Measurements from ENCODE around the gene RBM19.

RBM19 gene

GRCh38 chr12:113867258-113867657 is 98.9 kb downstream of the RBM19 start:
- H3K9me3 ChIP-seq (ENCODE audit: control extremely low read depth in 1 of 5, control insufficient read depth in 4 of 5, insufficient read depth in 2 of 5, low read depth in 1 of 5, low read length in 4 of 5) = no peaks in the 10 kb centered on the region
- H3K36me3 ChIP-seq (ENCODE audit: control insufficient read depth in 4 of 4, insufficient read depth in 4 of 4, low read length in 3 of 4) = peaks cover 0 to 3% (median 3%) of the 10 kb centered on the region in 4 experiments
- ChIA-PET CTCF (interaction anchor here (0.8 kb wide), 1 partner anchor 10 kb away, joined by 4 read pairs; no protein-coding TSS in a partner anchor), POLR2A (no interaction called here)
- H3K4me3 ChIP-seq (ENCODE audit: control insufficient read depth in 1 of 7, extremely low read depth in 1 of 7, insufficient read depth in 4 of 7, low read depth in 2 of 7, low read length in 6 of 7) = no peak overlapping the region
- no peaks in the 10 kb centered on the region for H3K27me3 ChIP-seq (replicated peaks in 2 of 5; ENCODE audit: control insufficient read depth in 4 of 5, insufficient read depth in 5 of 5, low read length in 4 of 5)
- no peak overlapping the region for H3K27ac ChIP-seq (ENCODE audit: insufficient read depth in 1 of 2, low read depth in 1 of 2, low read length in 2 of 2, poor library complexity in 1 of 2, severe bottlenecking in 2 of 2)
- no peak for DNase-seq
- WGBS (ENCODE audit: insufficient coverage) = 96% methylated on average over 5 of the region's 6 CpGs
- H3K4me1 ChIP-seq (ENCODE audit: control extremely low read depth in 1 of 4, control insufficient read depth in 4 of 4, insufficient read depth in 4 of 4, low read length in 3 of 4) = peaks cover 0 to 17% (median 0%) of the 10 kb centered on the region in 4 experiments

DNA sequence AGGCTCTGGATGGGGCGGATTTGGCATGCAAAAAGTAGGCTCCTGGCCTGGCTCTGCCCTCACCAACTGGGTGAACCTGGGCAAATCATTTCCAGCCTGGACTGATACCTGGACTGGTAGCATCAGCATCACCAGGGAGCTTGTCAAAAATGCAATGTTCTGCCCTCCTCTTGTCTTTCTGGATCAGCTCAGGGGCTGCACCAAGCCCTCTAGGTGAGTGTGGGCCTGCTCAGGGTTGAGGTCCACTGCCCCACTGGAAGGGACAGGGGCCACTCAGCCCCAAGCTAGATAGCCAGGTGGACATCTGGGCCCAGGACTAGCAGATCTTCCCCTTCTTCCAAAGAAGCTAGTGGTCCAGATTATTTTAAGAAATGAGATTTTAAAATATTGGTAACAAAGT is 99.6 kb downstream of the RBM19 start:
- Histone ChIP-seq H3K36me3 (ENCODE audit: control insufficient read depth in 4 of 4, insufficient read depth in 4 of 4, low read length in 3 of 4) (peaks cover 2 to 3% (median 3%) of the 10 kb centered on the region in 4 experiments), H3K27ac (ENCODE audit: insufficient read depth in 1 of 2, low read depth in 1 of 2, low read length in 2 of 2, poor library complexity in 1 of 2, severe bottlenecking in 2 of 2) (no peak overlapping the region), H3K4me1 (ENCODE audit: control extremely low read depth in 1 of 4, control insufficient read depth in 4 of 4, insufficient read depth in 4 of 4, low read length in 3 of 4) (peaks cover 0 to 25% (median 0%) of the 10 kb centered on the region in 4 experiments), H3K27me3 (replicated peaks in 2 of 5; ENCODE audit: control insufficient read depth in 4 of 5, insufficient read depth in 5 of 5, low read length in 4 of 5) (no peaks in the 10 kb centered on the region), H3K9me3 (ENCODE audit: control extremely low read depth in 1 of 5, control insufficient read depth in 4 of 5, insufficient read depth in 2 of 5, low read depth in 1 of 5, low read length in 4 of 5) (no peaks in the 10 kb centered on the region), H3K4me3 (ENCODE audit: control insufficient read depth in 1 of 7, extremely low read depth in 1 of 7, insufficient read depth in 4 of 7, low read depth in 2 of 7, low read length in 6 of 7) (no peak overlapping the region)
- POLR2A ChIA-PET = no interaction called here
- CTCF ChIA-PET = interaction anchor here (0.6 kb wide), 1 partner anchor 18 kb away, joined by 3 read pairs; no protein-coding TSS in a partner anchor
- WGBS (ENCODE audit: insufficient coverage) = 100% methylated on average over 1 of the region's 1 CpG
- DNase-seq = no peak

- DNase-seq = no peak
- POLR2A ChIA-PET = no interaction called here
- peaks cover 0 to 39% (median 4%) of the 10 kb centered on the region in 4 experiments for H3K4me1 ChIP-seq (ENCODE audit: control extremely low read depth in 1 of 4, control insufficient read depth in 4 of 4, insufficient read depth in 4 of 4, low read length in 3 of 4)
- CTCF ChIA-PET = interaction anchor here (1.0 kb wide), 1 partner anchor 38 kb away, joined by 3 read pairs; no protein-coding TSS in a partner anchor
- WGBS (ENCODE audit: insufficient coverage) = no CpG with 5 or more reads among the region's 2 CpGs
- H3K36me3 ChIP-seq (ENCODE audit: control insufficient read depth in 4 of 4, insufficient read depth in 4 of 4, low read length in 3 of 4) = peaks cover 2 to 5% (median 4%) of the 10 kb centered on the region in 4 experiments
- no peaks in the 10 kb centered on the region for H3K9me3 ChIP-seq (ENCODE audit: control extremely low read depth in 1 of 5, control insufficient read depth in 4 of 5, insufficient read depth in 2 of 5, low read depth in 1 of 5, low read length in 4 of 5)
- H3K27me3 ChIP-seq (replicated peaks in 2 of 5; ENCODE audit: control insufficient read depth in 4 of 5, insufficient read depth in 5 of 5, low read length in 4 of 5) = no peaks in the 10 kb centered on the region
- H3K27ac ChIP-seq (ENCODE audit: insufficient read depth in 1 of 2, low read depth in 1 of 2, low read length in 2 of 2, poor library complexity in 1 of 2, severe bottlenecking in 2 of 2) = no peak overlapping the region
- no peak overlapping the region for H3K4me3 ChIP-seq (ENCODE audit: control insufficient read depth in 1 of 7, extremely low read depth in 1 of 7, insufficient read depth in 4 of 7, low read depth in 2 of 7, low read length in 6 of 7)
Measured at GRCh38 chr12:113863455-113863845, 102.7 kb downstream of the RBM19 start.

GRCh38 chr12:113862590-113863454 is 103.3 kb downstream of the RBM19 start:
- Histone ChIP-seq H3K4me3 (ENCODE audit: control insufficient read depth in 1 of 7, extremely low read depth in 1 of 7, insufficient read depth in 4 of 7, low read depth in 2 of 7, low read length in 6 of 7) (no peak overlapping the region), H3K9me3 (ENCODE audit: control extremely low read depth in 1 of 5, control insufficient read depth in 4 of 5, insufficient read depth in 2 of 5, low read depth in 1 of 5, low read length in 4 of 5) (no peaks in the 10 kb centered on the region), H3K27ac (ENCODE audit: insufficient read depth in 1 of 2, low read depth in 1 of 2, low read length in 2 of 2, poor library complexity in 1 of 2, severe bottlenecking in 2 of 2) (no peak overlapping the region), H3K4me1 (ENCODE audit: control extremely low read depth in 1 of 4, control insufficient read depth in 4 of 4, insufficient read depth in 4 of 4, low read length in 3 of 4) (peaks cover 0 to 41% (median 4%) of the 10 kb centered on the region in 4 experiments), H3K27me3 (replicated peaks in 2 of 5; ENCODE audit: control insufficient read depth in 4 of 5, insufficient read depth in 5 of 5, low read length in 4 of 5) (no peaks in the 10 kb centered on the region), H3K36me3 (ENCODE audit: control insufficient read depth in 4 of 4, insufficient read depth in 4 of 4, low read length in 3 of 4) (peaks cover 2 to 11% (median 7%) of the 10 kb centered on the region in 4 experiments)
- 59% methylated on average over 6 of the region's 18 CpGs for WGBS (ENCODE audit: insufficient coverage)
- peak; percentile 5 to 88 (median 45) for DNase-seq
- CTCF ChIA-PET = interaction anchor here (1.0 kb wide), 1 partner anchor 37 kb away, joined by 3 read pairs; no protein-coding TSS in a partner anchor
- POLR2A ChIA-PET = no interaction called here

DNA sequence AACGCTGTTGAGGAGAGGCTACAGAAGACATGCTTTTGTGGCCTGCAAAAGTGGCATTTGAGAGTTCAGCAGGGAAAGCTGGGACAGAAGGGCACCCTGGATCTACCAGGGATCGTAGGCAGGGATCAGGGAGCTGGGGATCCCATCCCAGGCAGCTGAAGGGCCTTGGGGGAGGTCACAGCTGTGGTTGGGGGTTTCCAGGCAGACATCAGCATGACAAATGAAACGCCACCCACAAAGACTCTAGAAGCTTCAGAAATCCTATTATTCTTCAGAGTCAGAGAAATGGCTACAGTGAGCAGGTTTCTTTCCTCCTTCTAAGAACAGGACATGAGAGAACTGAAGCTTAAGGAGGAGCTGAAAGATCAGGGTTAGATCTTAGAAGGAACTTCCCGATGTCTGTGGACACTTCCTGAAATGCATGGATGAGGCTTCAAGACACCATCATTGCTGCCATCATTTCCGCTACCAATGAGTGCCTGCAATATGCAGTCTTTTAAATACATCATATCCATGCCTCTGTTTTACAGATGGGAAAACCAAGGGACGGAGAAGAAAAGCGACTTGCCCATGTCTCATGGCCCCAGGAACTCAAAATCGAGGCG is 104.3 kb downstream of the RBM19 start:
- H3K36me3 ChIP-seq (ENCODE audit: control insufficient read depth in 4 of 4, insufficient read depth in 4 of 4, low read length in 3 of 4) = peaks cover 2 to 21% (median 11%) of the 10 kb centered on the region in 4 experiments
- CTCF ChIA-PET = no interaction called here
- peaks cover 0 to 41% (median 4%) of the 10 kb centered on the region in 4 experiments for H3K4me1 ChIP-seq (ENCODE audit: control extremely low read depth in 1 of 4, control insufficient read depth in 4 of 4, insufficient read depth in 4 of 4, low read length in 3 of 4)
- WGBS (ENCODE audit: insufficient coverage) = 100% methylated on average over 8 of the region's 9 CpGs
- no peak overlapping the region for H3K4me3 ChIP-seq (ENCODE audit: control insufficient read depth in 1 of 7, extremely low read depth in 1 of 7, insufficient read depth in 4 of 7, low read depth in 2 of 7, low read length in 6 of 7)
- H3K9me3 ChIP-seq (ENCODE audit: control extremely low read depth in 1 of 5, control insufficient read depth in 4 of 5, insufficient read depth in 2 of 5, low read depth in 1 of 5, low read length in 4 of 5) = no peaks in the 10 kb centered on the region
- H3K27me3 ChIP-seq (replicated peaks in 2 of 5; ENCODE audit: control insufficient read depth in 4 of 5, insufficient read depth in 5 of 5, low read length in 4 of 5) = no peaks in the 10 kb centered on the region
- POLR2A ChIA-PET = no interaction called here
- no peak for DNase-seq
- H3K27ac ChIP-seq (ENCODE audit: insufficient read depth in 1 of 2, low read depth in 1 of 2, low read length in 2 of 2, poor library complexity in 1 of 2, severe bottlenecking in 2 of 2) = no peak overlapping the region

- Histone ChIP-seq H3K27ac (ENCODE audit: insufficient read depth in 1 of 2, low read depth in 1 of 2, low read length in 2 of 2, poor library complexity in 1 of 2, severe bottlenecking in 2 of 2) (no peak overlapping the region), H3K27me3 (replicated peaks in 2 of 5; ENCODE audit: control insufficient read depth in 4 of 5, insufficient read depth in 5 of 5, low read length in 4 of 5) (no peaks in the 10 kb centered on the region), H3K4me1 (ENCODE audit: control extremely low read depth in 1 of 4, control insufficient read depth in 4 of 4, insufficient read depth in 4 of 4, low read length in 3 of 4) (peaks cover 0 to 41% (median 4%) of the 10 kb centered on the region in 4 experiments), H3K9me3 (ENCODE audit: control extremely low read depth in 1 of 5, control insufficient read depth in 4 of 5, insufficient read depth in 2 of 5, low read depth in 1 of 5, low read length in 4 of 5) (no peaks in the 10 kb centered on the region), H3K4me3 (ENCODE audit: control insufficient read depth in 1 of 7, extremely low read depth in 1 of 7, insufficient read depth in 4 of 7, low read depth in 2 of 7, low read length in 6 of 7) (no peak overlapping the region), H3K36me3 (ENCODE audit: control insufficient read depth in 4 of 4, insufficient read depth in 4 of 4, low read length in 3 of 4) (peaks cover 2 to 29% (median 18%) of the 10 kb centered on the region in 4 experiments)
- no peak for DNase-seq
- ChIA-PET CTCF (no interaction called here), POLR2A (no interaction called here)
- 98% methylated on average over 6 of the region's 7 CpGs for WGBS (ENCODE audit: insufficient coverage)
Measured at GRCh38 chr12:113860950-113861349, 105.2 kb downstream of the RBM19 start.

Measured in common myeloid progenitor, CD34-positive (primary cell).